ENCODE results near the gene P2RX6.

The P2RX6 gene

DNA sequence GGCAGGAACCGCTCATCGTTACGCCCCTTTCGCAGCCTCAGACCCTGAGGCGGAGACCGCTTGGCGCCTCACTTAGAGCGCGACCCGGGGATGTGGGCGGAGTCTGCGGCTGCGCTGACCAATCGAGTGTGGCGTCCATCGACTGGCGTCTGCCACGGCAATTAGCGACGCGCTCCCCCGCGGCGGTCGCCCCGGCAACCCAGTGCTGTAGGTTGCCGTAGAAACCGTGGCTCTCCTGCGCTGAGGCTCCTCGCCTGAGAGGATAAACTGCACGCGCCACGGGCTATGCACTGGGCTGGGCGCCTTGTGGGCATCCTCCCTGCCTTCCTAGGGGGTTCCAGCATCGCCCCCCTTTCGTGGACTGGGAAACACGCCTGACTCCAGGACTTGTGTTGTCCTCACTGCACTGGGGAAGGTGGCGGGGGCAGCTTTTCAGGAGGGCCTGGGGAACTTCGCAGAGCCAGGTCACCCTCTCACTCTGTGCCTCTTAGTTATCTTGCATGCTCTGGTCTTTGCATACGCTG, 701 bp upstream of the P2RX6 start:
- no peaks in the 10 kb centered on the region for H3K9me3 ChIP-seq (ENCODE audit: insufficient read depth, low read length, severe bottlenecking)
- H3K4me3 ChIP-seq (ENCODE audit: low read depth in 1 of 2, low read length in 2 of 2): peak overlapping the region in 1 of 2 experiments; percentile 40; a peak in 2 of 4 replicates
- DNase-seq (peak; percentile 89), ATAC-seq (ENCODE audit: insufficient read depth, low read depth) (peak; percentile 89)
- no peaks in the 10 kb centered on the region for H3K79me2 ChIP-seq (ENCODE audit: insufficient read depth, low read length)
- peaks cover 9% of the 10 kb centered on the region for H3K27me3 ChIP-seq (ENCODE audit: insufficient read depth, low read length, poor library complexity)
- no peak for TF ChIP-seq CTCF (IDR thresholded peaks at IDR 0.05; ENCODE audit: borderline replicate concordance, extremely low read depth, low read length, poor library complexity, severe bottlenecking)
- TF ChIP-seq EZH2 (IDR thresholded peaks at IDR 0.05; ENCODE audit: borderline replicate concordance, low read depth, low read length, severe bottlenecking): no peak
- no peak overlapping the region for H2AFZ ChIP-seq (ENCODE audit: low read depth, low read length)
- no peak overlapping the region for H3K9ac ChIP-seq (ENCODE audit: low read depth, low read length)
- no peaks in the 10 kb centered on the region for H3K36me3 ChIP-seq (ENCODE audit: insufficient read depth, low read length)
- H4K20me1 ChIP-seq (ENCODE audit: insufficient read depth, low read length): peaks cover 9% of the 10 kb centered on the region
- H3K4me2 ChIP-seq (ENCODE audit: insufficient read depth, low read length): peak overlapping the region; percentile 59
- peaks cover 15% of the 10 kb centered on the region for H3K4me1 ChIP-seq (ENCODE audit: insufficient read depth, low read length)
- no peak overlapping the region for H3K27ac ChIP-seq (ENCODE audit: low read length)

DNA sequence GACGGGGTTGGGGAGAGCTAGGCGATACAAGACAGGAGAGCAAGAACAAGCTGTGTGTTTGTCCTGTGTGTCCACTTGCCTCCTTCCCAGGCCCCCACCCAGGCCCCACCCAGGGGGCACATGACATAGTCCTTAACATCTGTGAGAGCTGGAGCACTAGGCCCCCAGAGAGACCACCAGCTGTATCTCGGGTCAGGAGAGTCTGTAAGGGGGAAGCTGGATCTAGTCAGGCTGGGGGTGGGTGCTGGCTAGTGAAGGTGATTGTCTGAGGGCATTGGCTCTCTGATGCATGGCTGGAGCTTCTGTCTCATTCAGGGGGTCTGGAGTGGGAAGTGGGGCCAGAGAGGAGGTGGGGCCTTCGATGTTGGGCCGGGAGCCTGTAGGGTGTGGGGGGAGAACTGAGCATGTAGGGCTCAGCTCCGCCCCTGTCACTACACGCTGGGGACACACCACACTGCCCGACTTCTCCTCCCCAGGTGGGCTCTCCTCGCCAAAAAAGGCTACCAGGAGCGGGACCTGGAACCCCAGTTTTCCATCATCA, 571 bp downstream of the P2RX6 start:
- no peak overlapping the region for H3K4me3 ChIP-seq (ENCODE audit: low read depth in 1 of 2, low read length in 2 of 2)
- H3K27me3 ChIP-seq (ENCODE audit: insufficient read depth, low read length, poor library complexity): peaks cover 9% of the 10 kb centered on the region
- DNase-seq: no peak
- H2AFZ ChIP-seq (ENCODE audit: low read depth, low read length): no peak overlapping the region
- H3K27ac ChIP-seq (ENCODE audit: low read length): no peak overlapping the region
- H3K79me2 ChIP-seq (ENCODE audit: insufficient read depth, low read length): no peaks in the 10 kb centered on the region
- no peak for TF ChIP-seq EZH2 (IDR thresholded peaks at IDR 0.05; ENCODE audit: borderline replicate concordance, low read depth, low read length, severe bottlenecking)
- no peak for TF ChIP-seq CTCF (IDR thresholded peaks at IDR 0.05; ENCODE audit: borderline replicate concordance, extremely low read depth, low read length, poor library complexity, severe bottlenecking)
- H3K4me1 ChIP-seq (ENCODE audit: insufficient read depth, low read length): peaks cover 15% of the 10 kb centered on the region
- no peaks in the 10 kb centered on the region for H3K9me3 ChIP-seq (ENCODE audit: insufficient read depth, low read length, severe bottlenecking)
- no peaks in the 10 kb centered on the region for H3K36me3 ChIP-seq (ENCODE audit: insufficient read depth, low read length)
- H3K9ac ChIP-seq (ENCODE audit: low read depth, low read length): no peak overlapping the region
- no peak overlapping the region for H3K4me2 ChIP-seq (ENCODE audit: insufficient read depth, low read length)
- no peak for ATAC-seq (ENCODE audit: insufficient read depth, low read depth)
- peaks cover 4% of the 10 kb centered on the region; the same call in 1 of the 2 replicates for H4K20me1 ChIP-seq (ENCODE audit: insufficient read depth, low read length)

GRCh38 chr22:21016644-21017420, 1.9 kb downstream of the P2RX6 start:
- no peak overlapping the region for H2AFZ ChIP-seq (ENCODE audit: low read depth, low read length)
- peaks cover 9% of the 10 kb centered on the region for H3K27me3 ChIP-seq (ENCODE audit: insufficient read depth, low read length, poor library complexity)
- H3K4me1 ChIP-seq (ENCODE audit: insufficient read depth, low read length): peaks cover 15% of the 10 kb centered on the region
- H3K79me2 ChIP-seq (ENCODE audit: insufficient read depth, low read length): no peaks in the 10 kb centered on the region
- no peak for TF ChIP-seq CTCF (IDR thresholded peaks at IDR 0.05; ENCODE audit: borderline replicate concordance, extremely low read depth, low read length, poor library complexity, severe bottlenecking)
- no peak for TF ChIP-seq EZH2 (IDR thresholded peaks at IDR 0.05; ENCODE audit: borderline replicate concordance, low read depth, low read length, severe bottlenecking)
- no peaks in the 10 kb centered on the region for H3K36me3 ChIP-seq (ENCODE audit: insufficient read depth, low read length)
- no peak overlapping the region for H3K9ac ChIP-seq (ENCODE audit: low read depth, low read length)
- H3K9me3 ChIP-seq (ENCODE audit: insufficient read depth, low read length, severe bottlenecking): no peaks in the 10 kb centered on the region
- peaks cover 4% of the 10 kb centered on the region; the same call in 1 of the 2 replicates for H4K20me1 ChIP-seq (ENCODE audit: insufficient read depth, low read length)
- no peak overlapping the region for H3K4me2 ChIP-seq (ENCODE audit: insufficient read depth, low read length)
- H3K27ac ChIP-seq (ENCODE audit: low read length): no peak overlapping the region
- no peak for DNase-seq
- no peak for ATAC-seq (ENCODE audit: insufficient read depth, low read depth)
- no peak overlapping the region for H3K4me3 ChIP-seq (ENCODE audit: low read depth in 1 of 2, low read length in 2 of 2)

All from DND-41 (cell line).